Transverse colon (tissue), 4 donors: Measurements from ENCODE around the gene SLC25A47.

ENCODE experiments used
- CTCF ChIP-seq, 5 experiments: fragments of 200-600 bp in 3 of 5; fragments of 450-650 bp in 2 of 5; sonication (generic) in 3 of 5; IDR thresholded peaks; 1 replicate in 2 of 5; 2 replicates in 3 of 5; pipeline ENCODE4 v1.5.1; 2016 to 2017; ENCODE audit warnings: antibody characterized with exemption in 5 of 5, inconsistent platforms in 3 of 5, mild to moderate bottlenecking in 2 of 5, moderate library complexity in 1 of 5
- EP300 ChIP-seq: sonication (generic); formaldehyde crosslinking; IDR thresholded peaks from one replicate; pipeline ENCODE4 v1.6.1; 2017; ENCODE audit warnings: antibody characterized with exemption, low read depth
- POLR2A ChIP-seq: fragments of 450-650 bp; IDR thresholded peaks from one replicate; pipeline ENCODE4 v1.6.1; 2016; ENCODE audit warnings: antibody characterized with exemption, mild to moderate bottlenecking, moderate library complexity
- POLR2AphosphoS5 ChIP-seq, 3 donors: sonication (generic); formaldehyde crosslinking; IDR thresholded peaks; one replicate each; pipeline ENCODE4 v1.6.1; 2016; ENCODE audit warnings: antibody characterized with exemption in 3 of 3

- TF ChIP-seq CTCF (IDR thresholded peaks at IDR 0.05) (no peak), POLR2A (no peak), POLR2AphosphoS5 (IDR thresholded peaks at IDR 0.05) (no peak), EP300 (no peak)
Measured at GRCh38 chr14:100291305-100292075, 31.6 kb upstream of the SLC25A47 start.
